Measurements from ENCODE around the gene ATXN3. TPM values are rescaled to one million over a fixed set of nuclear protein-coding genes. Genes with fewer than 3 reads are reported as not detected.
"Not testable (repeated sequence)": the region's sequence is repeated elsewhere in the genome, so short reads cannot be mapped to it uniquely, and the experiment has no call there.

The ATXN3 gene
- polyA plus RNA-seq, 4 donors, result 20.0 to 40.8 (median 31.3) TPM

DNA sequence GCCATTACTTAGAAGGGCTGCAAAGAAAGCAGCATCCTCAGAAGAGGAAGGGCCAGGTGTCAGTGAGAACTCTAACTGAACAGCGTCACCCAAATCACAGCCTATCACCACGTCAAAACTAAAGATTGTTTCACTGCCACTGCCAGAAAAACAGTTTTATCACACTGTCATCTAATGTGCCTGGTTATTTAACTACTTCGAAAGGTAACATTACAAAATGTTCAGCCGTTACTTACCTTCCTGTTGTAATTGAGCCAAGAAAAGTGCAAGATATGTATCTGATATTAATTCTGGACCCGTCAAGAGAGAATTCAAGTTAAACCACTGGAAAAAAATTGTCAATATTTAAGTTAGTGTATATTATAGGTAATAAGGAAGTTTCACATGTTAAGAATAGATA, 17.9 kb downstream of the ATXN3 start:
- no peak for DNase-seq (ENCODE audit: low read depth in 4 of 4, low spot score in 2 of 4)

DNA sequence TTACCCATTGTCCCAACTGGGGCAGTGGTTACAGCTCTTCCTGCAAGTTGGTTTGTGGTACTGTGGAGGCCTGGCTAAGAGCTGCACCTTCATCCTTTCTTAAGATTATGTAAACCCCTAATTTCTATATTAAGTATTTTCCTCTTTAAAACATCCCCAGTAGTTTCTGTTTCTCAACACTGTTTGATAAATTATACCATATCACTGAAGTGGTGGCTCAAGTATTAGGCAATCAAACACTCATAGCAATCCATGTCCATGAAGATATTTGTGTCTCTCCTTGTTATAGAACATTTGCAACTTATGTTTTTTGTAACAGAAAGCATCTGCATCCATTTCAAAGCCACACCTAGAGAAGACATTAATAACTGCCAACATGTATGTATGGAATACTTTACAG, 31.8 kb downstream of the ATXN3 start:
- no peak for DNase-seq (ENCODE audit: low read depth in 4 of 4, low spot score in 2 of 4)

DNA sequence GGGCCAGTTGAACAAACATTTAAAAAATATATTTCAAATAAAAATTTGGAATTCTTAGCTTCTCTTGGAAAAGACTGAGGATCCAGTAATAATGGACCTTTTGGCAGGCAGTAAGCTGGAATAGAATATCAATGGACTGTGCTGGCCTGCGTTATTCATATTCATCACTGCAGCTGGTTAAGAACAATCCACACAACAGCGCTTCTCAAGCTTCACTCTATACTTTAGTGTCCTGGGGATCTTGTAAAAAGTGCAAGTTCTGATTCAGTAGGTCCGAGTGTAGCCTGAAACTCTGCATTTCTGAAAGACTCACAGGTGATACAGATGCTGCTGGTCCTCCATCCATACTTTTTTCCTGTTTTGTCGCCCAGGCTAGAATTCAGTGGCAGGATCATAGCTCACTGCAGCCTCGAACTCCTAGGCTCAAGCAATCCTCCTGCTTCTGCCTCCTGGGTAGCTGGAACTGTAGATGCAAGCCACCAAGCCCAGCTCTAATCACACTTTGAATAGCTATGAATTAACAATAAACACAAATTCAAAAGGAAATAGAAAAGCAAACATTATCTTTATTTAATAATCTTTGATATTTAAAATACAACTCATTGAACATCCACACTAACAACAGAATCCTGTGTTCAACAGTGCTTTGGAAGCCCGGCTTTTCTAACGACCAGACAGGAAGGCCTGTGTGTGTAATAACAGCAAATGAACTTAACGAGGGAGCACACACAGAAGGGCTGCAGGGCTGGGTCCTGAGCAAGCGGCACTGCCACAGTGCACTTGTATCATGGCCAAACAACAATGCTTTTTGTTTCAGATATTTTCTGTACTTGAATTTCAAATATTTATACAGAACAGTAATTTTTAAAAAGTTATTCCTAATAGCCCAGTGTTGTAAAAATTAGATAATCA, 48.1 kb downstream of the ATXN3 start:
- no peak for DNase-seq (ENCODE audit: low read depth in 4 of 4, low spot score in 2 of 4)

DNA sequence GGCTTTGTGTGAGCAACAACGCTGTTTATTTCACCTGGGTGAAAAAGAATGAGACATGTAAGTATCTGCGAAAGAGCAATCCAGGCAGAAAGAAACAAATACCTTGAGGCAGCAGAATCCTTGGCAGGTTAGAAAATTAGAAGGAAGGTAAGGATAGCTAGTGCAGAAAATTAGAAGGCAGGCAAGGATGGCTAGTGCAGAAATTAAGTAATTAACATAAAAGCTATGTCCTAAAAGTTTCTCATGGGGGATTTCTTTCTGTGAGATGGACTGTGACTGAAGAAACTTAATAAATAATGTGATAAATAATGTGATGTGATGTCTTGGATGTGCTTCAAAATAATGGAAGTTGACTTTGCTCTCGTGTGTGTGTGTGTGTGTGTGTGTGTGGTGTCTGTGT, 56.6 kb downstream of the ATXN3 start:
- DNase-seq (ENCODE audit: low read depth in 4 of 4, low spot score in 2 of 4), result no peak

DNA sequence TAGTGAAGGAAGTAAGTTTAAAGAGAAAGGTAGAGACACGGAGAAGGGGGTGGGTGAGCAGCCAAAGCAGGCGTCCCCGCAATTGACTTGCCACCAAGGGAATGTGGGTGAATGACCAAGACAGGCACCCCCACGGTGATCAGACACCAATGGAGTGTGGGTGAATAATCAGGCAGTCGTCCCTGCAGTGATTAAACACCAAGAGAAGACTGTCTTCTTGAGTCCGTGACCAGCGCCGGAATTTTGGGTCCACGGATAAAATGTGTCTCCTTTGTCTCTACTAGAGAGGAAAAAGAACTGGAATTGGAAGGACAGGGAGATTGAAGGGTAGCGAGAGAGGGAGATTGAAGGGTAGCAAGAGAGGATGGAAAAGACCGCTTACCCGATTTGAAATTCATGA, 57.2 kb downstream of the ATXN3 start:
- DNase-seq (ENCODE audit: low read depth in 4 of 4, low spot score in 2 of 4), result not testable (repeated sequence)

DNA sequence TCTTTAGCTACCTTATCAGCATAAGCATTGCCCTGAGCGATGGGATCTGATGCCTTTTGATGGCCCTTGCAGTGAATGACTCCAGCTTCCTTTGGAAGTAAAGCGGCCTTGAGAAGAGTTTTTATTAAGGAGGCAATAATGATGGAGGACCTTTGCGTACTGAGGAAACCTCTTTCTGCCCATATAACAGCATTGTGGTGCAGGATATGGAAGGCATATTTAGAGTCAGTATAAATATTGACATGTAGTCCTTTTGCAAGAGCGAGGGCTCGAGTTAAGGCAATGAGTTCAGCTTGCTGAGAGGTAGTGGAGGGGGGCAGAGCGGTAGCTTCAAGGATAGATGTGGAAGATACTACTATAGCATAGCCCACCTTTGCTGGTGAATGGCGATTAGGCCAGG, 60.5 kb downstream of the ATXN3 start:
- DNase-seq (ENCODE audit: low read depth in 4 of 4, low spot score in 2 of 4), result not testable (repeated sequence)

DNA sequence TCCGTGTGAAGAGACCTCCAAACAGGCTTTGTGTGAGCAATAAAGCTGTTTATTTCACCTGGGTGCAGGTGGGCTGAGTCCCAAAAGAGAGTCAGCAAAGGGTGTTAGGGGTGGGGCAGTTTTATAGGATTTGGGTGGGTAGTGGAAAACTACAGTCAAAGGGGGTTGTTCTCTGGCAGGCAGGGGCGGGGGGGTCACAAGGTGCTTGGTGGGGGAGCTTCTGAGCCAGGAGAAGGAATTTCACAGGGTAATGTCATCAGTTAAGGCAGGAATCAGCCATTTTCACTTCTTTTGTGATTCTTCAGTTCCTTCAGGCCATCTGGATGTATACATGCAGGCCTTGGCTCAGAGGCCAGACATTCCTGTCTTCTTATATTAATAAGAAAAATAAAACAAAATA, 64.6 kb downstream of the ATXN3 start:
- DNase-seq (ENCODE audit: low read depth in 4 of 4, low spot score in 2 of 4), result not testable (repeated sequence)

DNA sequence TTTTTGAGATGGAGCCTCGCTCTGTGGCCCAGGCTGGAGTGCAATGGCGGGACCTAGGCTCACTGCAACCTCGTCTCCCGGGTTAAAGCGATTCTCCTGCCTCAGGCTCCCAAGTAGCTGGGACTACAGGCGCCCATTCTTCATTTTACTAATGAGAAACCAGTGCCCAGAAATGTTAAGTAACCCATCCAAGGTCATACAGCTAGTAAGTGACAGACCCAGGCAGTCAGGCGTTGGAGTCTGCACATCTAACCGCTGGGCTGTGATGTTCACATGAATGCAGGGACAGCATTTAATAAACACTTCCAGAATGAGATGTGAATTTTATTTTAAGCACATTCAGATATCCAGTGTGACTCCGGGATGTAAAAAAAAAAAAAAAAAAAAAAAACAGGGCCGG, 65.2 kb downstream of the ATXN3 start:
- no peak for DNase-seq (ENCODE audit: low read depth in 4 of 4, low spot score in 2 of 4)

DNA sequence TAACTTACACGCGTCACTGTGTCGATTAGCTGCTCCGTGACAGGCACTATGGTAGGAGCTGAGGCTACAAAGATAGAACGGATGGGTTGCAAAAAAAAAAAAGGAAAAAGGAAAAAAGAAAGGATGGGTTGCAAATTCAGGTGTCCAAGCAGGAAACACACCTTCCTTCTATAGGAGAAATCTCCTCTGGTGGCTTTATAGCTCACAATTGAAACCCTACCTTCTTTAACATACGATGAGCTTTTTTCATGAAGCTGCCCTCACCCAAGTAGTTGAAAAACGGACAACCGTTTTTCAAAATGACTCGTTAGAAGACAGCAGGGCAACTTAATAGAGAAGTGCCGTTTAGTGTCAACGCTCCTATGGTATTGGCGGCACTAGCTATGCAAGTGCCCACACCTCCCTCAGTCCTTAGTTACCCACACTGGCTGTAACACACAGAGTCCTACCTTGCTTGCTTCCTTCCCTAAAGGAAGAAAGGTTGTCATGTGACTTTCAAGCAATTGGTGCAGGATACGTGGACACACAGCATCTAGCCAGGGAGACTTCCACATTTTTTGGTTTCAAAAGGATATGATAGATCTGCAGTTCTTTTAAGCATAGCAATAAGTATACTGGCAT, 65.8 kb downstream of the ATXN3 start:
- peak in 2 of 4 donors; percentile 23 to 41 for DNase-seq (ENCODE audit: low read depth in 4 of 4, low spot score in 2 of 4)

DNA sequence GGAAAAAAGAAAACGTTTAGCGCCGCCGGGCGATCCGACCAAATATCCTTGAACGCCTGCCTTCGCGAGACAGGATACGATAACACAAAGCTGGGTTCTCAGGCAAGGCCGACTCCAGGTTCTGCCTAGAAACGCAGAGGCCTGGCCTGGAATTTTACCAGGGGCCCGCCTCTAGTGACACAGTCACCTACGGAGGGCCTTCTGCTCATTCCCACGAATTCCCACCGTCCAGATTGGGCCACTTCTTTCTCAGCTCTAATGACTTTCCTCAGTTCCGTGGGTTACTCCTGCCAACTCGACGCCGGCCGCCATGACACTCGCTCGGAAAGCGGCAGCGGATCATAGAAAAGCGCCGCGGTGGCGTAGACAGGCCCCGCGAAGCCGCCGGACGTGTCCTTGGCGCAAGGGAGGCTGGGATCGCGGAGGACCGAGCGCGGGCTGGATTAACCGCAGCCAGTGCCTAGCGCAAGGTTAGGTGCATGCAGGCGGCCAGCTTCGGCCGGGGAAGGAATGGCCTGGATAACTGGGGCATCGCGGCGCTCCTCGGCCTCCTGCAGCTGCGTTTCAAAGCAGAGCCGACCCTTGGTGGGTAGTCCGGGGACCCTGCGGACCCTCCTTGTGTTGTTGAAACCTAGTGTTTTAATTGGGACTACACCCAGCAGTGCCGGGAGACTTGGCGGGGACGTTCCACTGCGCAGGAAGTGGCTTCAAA, 66.5 kb downstream of the ATXN3 start, which contains the start of gene TRIP11:
Gene TRIP11 (minus strand): TSS at position 341 of the 712 bp plus-strand sequence. CDS start 374 bp downstream, outside the sequence.
- peak; percentile 84 to 90 (median 86) for DNase-seq (ENCODE audit: low read depth in 4 of 4, low spot score in 2 of 4)

DNA sequence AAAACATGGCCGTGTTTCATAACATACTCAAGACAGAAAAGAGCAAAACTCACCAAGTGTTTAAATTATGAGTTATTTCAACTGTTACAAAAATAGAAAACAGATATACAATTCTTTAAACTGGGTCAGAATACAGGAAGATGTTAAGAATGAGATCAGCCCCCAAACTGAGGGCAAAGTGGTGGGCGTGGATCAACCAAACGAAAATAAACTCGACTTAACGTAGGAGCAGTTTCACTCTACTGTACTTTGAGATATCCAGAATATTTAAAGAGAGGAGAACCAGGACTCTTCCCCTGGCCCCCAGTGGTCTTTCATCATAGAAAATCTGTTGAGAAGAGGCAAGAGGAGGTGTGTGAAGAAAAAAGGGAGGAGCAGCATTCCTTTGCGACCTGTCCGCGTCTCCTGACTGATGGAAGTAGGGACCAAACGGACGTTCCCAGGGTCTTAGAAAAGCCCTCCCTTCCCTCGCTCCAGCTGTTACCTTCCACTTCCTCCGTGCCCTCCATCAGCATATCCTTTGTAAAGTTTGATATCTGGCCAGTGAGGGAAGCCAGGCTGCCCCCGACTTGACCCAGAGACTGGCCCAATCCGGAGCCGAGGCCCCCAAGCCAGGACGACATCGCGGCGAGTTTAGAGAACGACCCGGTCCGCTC, 67.2 kb downstream of the ATXN3 start:
- peak; percentile 53 to 70 (median 62) for DNase-seq (ENCODE audit: low read depth in 4 of 4, low spot score in 2 of 4)

DNA sequence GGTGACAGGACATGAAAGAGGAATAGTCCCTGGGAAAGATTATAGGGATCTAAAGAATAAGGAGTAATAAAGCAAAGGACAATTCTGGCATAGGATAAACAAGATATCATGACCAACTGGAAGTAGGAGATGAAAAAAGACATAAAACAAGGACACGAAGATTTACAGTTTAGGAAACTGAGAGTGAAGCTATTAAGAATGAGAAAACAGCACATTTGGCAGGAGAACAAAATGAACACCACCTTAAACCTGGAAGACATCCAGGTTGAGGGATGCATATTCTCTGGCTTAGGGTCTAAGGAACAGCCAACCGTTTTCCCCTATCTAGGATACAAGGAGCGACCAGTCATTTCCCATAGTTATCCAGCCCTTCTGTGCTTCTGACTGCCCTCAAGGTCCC, 68.4 kb downstream of the ATXN3 start:
- no peak for DNase-seq (ENCODE audit: low read depth in 4 of 4, low spot score in 2 of 4)

DNA sequence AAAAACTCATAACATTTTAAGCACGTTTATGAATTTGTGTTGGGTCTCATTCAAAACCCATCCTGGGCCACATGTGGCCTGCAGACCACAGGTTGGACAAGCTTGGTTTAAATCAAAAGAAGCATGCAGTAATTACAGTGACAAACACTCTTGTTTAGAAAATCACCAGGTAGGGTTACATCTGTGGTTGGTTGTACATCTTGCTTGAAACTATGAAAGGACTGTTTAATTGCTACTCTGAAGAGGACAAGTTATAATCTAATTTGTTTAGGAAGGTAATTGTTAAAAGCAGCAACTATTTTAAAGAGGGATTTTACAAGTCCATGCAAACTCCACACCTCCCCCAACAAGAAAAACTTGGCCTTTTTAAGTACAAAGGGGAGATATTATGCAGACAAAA, 70.5 kb downstream of the ATXN3 start:
- DNase-seq (ENCODE audit: low read depth in 4 of 4, low spot score in 2 of 4), result no peak

DNA sequence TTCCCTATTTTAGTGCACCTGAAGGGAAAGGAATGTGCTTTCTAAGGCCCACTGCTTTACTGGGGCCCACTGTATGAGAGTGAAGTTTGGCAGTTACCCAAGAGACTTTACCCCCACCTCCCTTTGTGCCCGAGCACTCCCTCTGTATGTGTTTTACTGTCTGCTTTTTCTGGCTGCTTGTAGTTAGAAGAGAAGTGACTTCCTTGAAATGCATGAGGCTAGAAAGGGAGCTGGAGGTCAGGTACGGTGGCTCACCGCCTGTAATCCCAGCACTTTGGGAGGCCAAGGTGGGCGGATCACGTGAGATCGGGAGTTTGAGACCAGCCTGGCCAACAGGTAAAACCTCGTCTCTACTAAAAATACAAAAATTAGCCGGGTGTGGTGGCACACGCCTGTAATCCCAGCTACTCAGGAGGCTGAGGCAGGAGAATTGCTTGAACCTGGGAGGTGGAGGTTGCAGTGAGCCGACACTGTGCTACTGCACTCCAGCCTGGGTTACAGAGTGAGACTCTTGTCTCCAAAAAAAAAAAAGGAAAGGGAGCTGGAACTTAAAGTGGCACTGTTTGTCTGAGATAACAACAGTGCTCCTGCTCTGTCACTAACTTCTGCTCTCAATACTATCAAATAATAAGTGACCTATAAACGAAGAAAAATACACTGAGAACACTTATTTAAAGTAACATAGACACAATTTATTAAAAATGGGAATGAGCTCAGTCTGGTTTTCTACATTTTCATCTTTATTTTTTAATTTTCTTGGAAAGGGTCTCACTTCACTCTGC, 72.3 kb downstream of the ATXN3 start:
- DNase-seq (ENCODE audit: low read depth in 4 of 4, low spot score in 2 of 4), result no peak

DNA sequence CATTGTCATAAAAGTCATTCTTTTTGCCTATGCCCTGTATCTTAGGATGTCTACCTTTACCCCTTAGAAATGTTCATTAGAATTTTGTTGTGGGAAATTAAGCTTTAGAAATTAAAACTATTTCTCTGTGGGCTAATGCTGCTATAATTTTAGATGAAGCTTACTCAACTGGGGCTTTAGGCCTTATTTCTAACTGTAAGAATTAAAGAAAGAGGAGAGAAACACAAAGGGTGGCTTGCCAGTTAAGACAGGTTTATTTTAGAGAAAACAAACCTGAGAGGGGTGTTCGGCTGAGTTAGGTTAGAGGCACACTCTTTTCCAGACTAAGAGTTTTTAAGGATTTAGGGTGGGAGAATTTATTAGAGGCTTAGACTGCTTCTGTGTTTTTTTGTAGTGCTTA, 72.9 kb downstream of the ATXN3 start:
- DNase-seq (ENCODE audit: low read depth in 4 of 4, low spot score in 2 of 4), result no peak

DNA sequence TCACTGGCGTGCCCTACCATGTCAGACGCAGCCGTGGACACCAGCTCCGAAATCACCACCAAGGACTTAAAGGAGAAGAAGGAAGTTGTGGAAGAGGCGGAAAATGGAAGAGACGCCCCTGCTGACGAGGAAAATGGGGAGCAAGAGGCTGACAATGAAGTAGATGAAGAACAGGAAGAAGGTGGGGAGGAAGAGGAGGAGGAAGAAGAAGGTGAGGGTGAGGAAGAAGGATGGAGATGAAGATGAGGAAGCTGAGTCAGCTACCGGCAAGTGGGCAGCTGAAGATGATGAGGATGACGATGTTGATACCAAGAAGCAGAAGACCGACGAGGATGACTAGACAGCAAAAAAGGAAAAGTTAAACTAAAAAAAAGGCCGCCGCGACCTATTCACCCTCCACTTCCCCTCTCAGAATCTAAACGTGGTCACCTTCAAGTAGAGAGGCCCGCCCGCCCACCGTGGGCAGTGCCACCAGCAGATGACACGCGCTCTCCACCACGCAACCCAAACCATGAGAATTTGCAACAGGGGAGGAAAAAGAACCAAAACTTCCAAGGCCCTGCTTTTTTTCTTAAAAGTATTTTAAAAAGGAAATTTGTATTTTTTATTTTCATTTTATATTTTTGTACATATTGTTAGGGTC, 79.7 kb downstream of the ATXN3 start:
- DNase-seq (ENCODE audit: low read depth in 4 of 4, low spot score in 2 of 4), result no peak

DNA sequence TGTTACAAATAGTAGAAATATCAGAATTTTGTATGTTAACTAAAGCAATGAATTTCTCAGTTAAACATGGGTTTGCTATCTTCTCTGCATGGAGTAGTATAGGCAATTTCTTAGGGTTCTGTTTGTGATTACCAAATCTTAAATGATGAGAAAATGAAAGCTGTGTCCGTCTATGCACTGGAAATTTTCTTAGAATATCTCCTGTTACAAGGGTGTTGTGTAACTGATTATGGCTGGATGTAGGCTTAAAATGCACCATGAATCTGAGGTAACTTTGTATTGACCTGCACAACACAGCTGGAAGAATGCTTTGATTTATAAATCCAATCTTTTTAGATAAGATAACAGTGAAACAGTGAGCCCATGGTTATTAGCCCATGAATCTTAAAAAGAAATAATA, 84.3 kb downstream of the ATXN3 start:
- DNase-seq (ENCODE audit: low read depth in 4 of 4, low spot score in 2 of 4), result no peak

DNA sequence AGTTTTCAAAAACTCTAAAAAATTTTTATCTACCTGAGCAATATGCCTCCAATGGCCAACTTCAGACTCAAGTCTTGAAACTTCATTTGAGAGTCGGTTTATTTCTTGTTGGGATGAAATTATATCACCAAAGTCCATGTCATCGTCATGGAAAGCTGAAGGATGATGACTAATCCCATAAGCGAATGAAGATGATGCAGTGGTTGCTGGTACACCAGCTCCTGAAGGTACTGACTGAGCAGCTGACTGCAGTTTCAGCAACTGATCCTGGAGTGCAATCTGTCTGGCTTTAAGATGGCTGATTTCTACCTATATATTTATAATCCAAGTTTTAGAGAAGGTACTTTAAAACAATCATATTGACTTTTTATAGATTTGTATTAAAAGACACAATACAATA, 84.9 kb downstream of the ATXN3 start:
- no peak for DNase-seq (ENCODE audit: low read depth in 4 of 4, low spot score in 2 of 4)

DNA sequence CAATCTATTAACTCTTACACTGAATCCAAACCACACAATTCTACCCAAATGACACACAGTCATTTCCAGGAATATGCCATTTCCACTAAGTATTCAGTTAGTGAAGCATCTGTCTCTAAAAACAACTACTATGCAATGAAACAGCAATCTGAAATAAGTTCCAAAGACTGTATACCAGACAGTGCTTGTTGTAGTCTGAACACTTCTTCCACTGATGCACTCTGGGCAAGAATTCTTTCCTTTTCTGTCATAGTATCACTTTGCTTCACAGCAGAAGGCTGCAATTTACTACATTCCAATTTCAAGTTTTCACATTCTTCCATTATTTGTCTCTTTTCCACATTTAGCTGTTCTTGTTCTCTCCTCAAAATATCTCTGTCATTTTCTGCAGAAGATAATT, 92.3 kb downstream of the ATXN3 start:
- no peak for DNase-seq (ENCODE audit: low read depth in 4 of 4, low spot score in 2 of 4)

All from left renal cortex interstitium (tissue), 4 donors.